CD4-positive, alpha-beta T cell treated with Interleukin-6 for 4 hours (primary cell): Measurements from ENCODE around the gene SEMA3C.

ENCODE experiments used
- DNase-seq: peaks from one replicate; pipeline ENCODE4 v3.0.0-alpha.2; 2020; ENCODE audit warnings: mixed read lengths

SEMA3C gene

DNA sequence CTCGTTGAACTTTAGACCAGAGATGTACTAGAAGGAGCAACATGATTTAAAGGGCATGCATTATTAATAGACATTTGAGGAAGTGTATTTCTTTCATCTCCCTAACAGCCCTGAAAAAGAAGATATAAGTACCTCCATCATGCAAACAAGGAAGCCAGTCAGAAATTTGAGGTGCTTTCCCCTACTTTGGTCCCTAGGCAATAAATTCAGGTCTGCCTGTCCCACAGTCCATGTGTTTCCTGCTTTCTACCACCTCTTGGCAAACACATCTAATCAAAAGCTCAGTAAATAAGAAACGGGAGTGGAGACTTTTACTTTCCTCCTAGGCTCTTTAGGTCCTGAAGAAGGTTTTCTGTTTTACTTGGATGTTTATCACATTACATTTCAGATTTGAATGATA is 5.2 kb upstream of the SEMA3C start:
- DNase-seq, result no peak

DNA sequence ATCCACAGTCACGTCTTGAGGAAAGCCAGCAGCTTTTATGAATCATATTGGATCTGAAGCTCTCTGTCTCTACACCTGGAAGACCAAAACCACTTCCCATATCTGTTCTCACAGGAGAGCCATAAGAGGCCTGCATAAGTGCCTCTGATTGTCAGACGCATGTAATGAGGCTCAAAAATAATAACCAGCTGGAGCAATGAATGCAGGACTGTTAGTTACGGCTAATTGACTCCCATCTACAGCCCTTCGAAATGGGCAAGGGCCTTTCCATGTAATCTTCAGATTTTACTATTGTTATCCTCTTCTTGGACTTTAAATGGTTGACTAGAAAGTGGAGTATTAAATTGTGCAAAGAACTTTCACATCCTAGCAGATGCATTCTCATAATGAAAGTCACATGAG is 4.4 kb upstream of the SEMA3C start:
- no peak for DNase-seq

DNA sequence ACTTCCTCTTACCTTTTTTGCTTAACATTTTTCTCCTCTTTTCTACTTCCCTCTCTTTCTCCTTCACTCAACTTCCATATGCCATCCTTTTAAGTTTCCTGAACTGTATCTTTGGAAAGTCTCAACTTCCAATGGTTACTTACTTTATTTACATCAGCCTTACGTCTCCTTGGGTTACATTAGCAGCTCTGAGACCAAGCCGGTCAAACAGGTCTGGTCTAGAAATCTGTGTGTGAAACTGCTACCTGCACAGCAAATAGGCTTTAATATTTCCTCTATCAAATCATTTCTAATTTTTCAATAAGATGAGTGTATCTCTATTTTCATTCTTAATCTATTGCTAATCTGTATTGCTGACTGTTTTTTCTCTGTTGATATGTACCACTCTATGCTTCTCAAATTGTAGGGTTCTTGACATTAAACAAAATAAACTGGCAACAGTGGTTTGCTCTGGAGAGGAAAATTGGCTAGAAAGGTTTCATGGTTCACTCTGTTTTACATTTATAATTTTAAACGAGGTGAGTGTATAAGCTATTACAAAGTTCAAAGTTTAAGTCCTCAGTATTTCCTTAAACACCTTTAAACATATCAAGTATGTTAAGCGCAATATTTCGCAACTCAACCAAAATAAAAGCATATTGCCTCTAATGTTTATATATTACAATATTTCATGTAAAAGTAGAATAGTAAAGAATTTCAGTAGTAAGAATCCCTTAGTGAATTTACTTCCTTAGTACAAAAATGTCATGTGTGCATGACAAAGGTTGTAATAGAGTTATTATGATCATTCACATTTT is 3.6 kb upstream of the SEMA3C start:
- DNase-seq, result no peak

- DNase-seq, result no peak
Measured at GRCh38 chr7:80921130-80921529, 2.3 kb upstream of the SEMA3C start.

DNA sequence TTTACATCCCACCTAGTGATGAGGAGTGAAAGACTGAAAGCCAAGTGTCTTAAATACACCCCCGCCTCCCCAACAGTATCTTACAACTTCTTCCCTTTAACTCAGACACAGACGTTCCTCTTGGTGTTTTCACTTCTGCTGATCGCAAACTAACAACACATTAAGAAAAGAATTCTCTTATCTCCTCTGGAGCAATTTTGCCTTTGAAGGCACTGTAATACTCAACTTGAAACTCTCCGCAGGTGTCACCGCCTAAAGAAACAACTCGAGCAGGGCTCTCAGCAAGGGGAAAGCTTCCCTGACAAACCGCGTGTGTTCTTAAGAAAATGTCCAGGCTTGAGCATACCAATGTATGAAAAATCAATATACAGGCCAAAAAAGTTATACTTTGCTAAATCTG is 452 bp downstream of the SEMA3C start:
- no peak for DNase-seq

- no peak for DNase-seq
Measured at GRCh38 chr7:80916770-80917741, 1.8 kb downstream of the SEMA3C start.

DNA sequence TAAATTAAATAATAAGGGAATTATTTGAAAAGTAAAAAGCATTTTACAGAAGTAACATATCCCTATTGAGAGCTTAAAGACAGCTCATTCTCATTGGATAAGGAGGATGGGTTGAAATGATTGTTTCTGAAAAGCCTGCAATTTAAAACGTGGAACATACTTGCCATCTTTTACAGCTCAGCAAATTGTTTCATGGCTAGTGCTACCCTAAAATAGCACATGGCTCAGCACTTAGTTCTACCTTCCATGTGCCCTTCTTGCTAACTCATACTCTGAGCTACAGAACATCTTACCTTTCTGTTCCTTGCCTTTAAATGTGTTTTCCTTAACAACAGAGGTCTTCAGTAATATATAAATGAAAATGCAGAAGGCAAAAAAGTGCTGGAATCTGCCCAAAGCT is 8.6 kb downstream of the SEMA3C start:
- no peak for DNase-seq

GRCh38 chr7:80908360-80908797 is 10.5 kb downstream of the SEMA3C start:
- no peak for DNase-seq

DNA sequence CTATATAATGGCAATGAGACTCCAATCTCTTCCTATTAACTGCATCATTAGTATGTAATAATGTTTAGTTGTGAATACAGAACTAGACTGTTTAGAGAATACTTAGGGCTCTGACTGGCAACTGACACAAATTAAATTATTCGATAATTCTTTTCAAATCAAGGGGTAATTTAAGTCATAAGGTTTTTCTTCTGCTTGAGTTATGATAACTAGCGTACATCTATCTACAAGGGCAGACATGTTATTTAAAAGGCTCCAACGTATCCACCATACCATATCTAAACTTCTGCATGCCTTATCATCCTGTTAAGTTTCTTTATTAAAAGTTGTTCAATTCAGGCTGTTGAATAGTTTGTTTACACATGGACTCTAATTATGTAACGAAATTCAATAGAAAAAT is 11.2 kb downstream of the SEMA3C start:
- no peak for DNase-seq

DNA sequence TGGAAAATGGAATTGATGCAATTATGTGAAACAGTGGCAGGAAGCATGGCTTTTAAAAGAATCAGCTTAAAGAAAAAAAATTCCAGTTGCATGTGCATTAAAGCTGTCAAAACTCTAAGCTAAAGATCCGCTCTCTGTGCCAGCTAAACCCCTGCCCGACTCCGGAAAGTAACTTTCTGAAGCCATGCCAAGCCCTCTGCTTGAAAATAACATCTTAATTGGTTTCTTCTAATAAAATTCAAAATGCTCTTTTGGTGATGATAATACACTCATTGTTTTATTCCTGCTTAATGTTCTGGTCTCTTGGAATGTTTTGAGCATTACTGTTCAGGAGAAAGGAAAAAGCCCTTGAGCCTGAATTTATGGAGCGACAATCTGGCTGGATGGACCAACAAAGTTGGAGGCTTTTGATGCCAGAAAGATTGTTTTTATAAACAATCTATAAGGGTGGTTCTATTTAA is 11.7 kb downstream of the SEMA3C start:
- no peak for DNase-seq

DNA sequence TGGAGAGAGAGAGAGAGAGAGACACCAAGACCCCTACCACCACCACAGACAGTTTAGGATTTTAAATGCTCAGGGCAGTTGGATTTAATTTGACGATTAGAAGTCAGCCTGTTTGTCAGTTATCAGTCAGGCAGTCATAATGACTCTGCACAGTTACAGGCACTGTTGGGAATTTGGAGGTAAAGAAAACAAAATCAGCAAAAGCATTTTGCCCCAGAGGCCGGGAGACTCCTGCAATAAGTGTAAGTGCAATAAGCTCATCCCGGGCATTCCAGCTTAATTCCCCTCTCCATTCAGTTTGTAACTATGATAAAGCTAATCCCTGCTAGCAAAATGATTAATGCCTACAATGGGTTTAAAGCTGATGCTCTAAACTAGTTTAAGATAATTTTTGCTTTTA is 13.5 kb downstream of the SEMA3C start:
- DNase-seq, result no peak

- no peak for DNase-seq
Measured at GRCh38 chr7:80902716-80903308, 16.0 kb downstream of the SEMA3C start.

- no peak for DNase-seq
Measured at GRCh38 chr7:80902019-80902418, 16.8 kb downstream of the SEMA3C start.

DNA sequence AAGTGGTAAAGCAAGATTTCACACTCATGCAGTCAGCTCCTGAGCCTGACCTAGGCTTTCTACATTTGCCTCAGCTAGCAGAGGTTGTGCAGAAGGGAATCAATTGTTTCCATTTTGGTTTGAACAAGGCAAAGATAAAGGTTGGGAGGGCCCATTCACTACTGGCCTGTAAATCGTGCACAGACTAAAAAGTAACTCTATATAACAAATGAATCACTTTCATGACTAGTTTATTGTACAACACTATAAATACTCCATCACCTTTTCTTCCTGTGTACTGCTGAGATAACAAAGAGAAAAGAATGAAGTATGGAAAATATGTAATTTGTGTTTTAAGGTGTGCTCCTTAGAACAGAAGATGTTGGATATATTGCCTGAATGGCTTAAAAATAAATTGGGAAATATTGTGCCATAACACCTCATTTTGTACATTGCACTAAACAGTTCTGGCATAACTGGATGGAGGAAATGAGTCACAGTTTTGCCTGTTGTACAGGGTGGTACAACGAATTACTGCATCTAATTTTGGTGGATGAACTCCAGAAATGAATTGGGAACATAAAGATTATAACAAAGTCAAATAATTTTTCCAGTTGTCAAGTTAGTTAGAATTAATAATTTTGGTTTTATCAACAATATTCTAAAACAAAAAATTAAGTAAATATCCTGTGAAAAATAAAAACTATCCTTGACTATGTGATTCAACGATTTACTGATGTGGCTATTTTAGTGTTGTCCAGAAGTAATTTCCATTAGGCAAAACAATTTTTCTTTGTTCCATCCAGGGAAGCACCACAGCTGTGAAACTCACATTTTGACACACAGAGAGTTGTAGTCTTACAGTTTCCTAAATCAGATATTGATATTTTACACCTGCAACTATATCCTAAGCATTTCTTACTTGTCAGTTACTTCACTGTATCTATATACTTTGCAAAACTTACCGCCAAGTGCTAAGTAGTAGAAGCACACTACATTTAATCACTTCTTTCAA is 18.0 kb downstream of the SEMA3C start:
- no peak for DNase-seq

DNA sequence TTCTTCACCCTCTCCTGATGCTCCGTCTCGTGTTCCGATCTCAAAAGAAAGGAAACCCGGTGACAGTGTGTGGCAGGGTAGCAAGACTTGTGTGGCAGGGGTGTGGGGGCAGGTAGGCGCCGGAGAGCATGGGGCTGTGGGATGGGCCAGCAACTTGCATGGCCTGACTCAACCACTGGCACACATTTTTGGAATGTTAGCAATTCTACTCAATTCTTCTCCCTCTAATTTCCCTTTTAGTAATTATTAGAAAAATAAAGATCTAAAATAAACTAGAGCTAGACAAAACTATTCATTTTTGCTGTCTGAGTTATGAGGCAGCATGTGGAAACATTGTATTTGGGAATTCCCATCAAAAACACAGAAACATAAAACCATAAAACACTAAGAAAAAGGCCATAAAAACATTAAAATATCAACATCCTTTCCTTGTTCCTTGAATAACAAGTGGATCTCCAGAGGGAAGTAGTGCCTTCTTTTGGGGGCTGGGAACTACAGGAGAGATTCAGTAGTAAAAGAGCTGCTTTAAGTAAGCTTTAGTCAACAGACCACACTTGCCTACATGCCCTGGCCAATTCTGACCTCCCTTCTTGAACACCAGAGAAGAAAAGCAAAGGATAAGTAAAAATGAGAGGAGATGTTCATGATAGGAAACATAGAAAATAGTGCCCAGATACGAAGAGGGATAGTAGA is 21.8 kb downstream of the SEMA3C start:
- no peak for DNase-seq

GRCh38 chr7:80895056-80895455 is 23.8 kb downstream of the SEMA3C start:
- no peak for DNase-seq

- DNase-seq, result no peak
Measured at GRCh38 chr7:80891259-80891544, 27.6 kb downstream of the SEMA3C start.

- no peak for DNase-seq
Measured at GRCh38 chr7:80890426-80891258, 28.2 kb downstream of the SEMA3C start.

DNA sequence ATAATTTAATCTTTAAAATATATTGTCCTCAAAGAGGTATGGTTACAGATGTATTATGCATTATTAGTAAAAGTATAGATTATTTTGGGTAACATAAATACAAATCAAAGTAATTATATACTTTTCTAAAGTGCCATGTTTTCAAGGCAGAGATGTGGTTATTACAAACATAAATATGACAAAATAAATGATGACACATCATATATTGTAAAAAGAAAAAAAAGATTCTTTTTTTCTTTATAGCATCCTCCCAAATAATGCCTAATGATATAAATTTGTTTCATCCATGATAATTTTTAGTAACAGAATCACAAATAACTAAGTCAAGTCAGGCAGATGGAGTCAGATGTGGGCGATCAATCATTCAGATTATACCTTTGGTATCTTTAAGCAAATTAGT is 29.3 kb downstream of the SEMA3C start:
- DNase-seq, result no peak

- DNase-seq, result no peak
Measured at GRCh38 chr7:80885757-80886156, 33.1 kb downstream of the SEMA3C start.
